Activated naive CD8-positive, alpha-beta T cell treated with anti-CD3 and anti-CD28 coated beads, Interleukin-2, amount 50 U/mL, for 24 hours (primary cell): Measurements from ENCODE around the gene PGA3.
"Not testable (repeated sequence)": the region's sequence is repeated elsewhere in the genome, so short reads cannot be mapped to it uniquely, and the experiment has no call there.

Experiments
- ATAC-seq: fragments of 150-1000 bp; cut with Tn5 transposase; one replicate; pipeline ENCODE4 v1.10.0; 2021
- DNase-seq: peaks from one replicate; pipeline ENCODE4 v3.0.0; 2021
- H3K27ac Mint-ChIP-seq: one replicate; pipeline ENCODE4 v1.8.0; 2021; ENCODE audit warnings: mild to moderate bottlenecking, mixed read lengths
- H3K27me3 Mint-ChIP-seq: one replicate; pipeline ENCODE4 v1.8.0; 2021; ENCODE audit warnings: mixed read lengths
- H3K36me3 Mint-ChIP-seq: one replicate; pipeline ENCODE4 v1.8.0; 2021; ENCODE audit warnings: low read depth, mixed read lengths
- H3K4me1 Mint-ChIP-seq: one replicate; pipeline ENCODE4 v1.8.0; 2021; ENCODE audit warnings: mixed read lengths
- H3K4me3 Mint-ChIP-seq: one replicate; pipeline ENCODE4 v1.8.0; 2021; ENCODE audit warnings: mild to moderate bottlenecking, moderate library complexity, mixed read lengths
- H3K9me3 Mint-ChIP-seq: one replicate; pipeline ENCODE4 v1.8.0; 2021; ENCODE audit warnings: mixed read lengths

PGA3 gene

DNA sequence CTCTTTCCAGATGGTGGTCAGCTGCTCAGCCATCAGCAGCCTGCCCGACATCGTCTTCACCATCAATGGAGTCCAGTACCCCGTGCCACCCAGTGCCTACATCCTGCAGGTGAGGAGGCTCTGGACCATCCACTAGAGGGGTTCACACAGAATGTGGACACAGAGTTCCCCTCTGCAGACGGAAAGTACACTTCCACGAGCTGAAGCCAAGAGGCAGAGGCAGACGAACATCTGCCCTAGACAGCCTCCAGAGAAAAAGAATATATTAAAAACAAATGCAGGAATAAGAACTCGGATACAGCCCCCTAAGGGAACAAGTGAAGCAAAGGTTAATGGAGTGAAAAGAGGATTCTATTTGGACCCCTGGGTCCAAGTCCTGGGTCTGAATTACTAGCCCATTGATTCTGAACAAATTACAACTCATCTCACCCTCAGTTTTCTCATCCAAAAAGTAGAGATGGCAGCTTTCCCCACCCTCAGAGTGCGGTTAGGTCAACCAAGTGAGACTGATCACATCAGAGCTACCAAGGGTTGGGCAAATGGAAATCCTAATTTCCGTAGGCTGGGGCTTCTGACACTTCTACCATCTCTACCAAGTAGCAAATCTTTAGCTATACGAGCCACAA lies 8.1 kb downstream of the PGA3 start:
- H3K27me3 Mint-ChIP-seq, ATAC-seq, H3K4me3 Mint-ChIP-seq, H3K27ac Mint-ChIP-seq, H3K9me3 Mint-ChIP-seq, H3K36me3 Mint-ChIP-seq, H3K4me1 Mint-ChIP-seq, DNase-seq: not testable (repeated sequence)

DNA sequence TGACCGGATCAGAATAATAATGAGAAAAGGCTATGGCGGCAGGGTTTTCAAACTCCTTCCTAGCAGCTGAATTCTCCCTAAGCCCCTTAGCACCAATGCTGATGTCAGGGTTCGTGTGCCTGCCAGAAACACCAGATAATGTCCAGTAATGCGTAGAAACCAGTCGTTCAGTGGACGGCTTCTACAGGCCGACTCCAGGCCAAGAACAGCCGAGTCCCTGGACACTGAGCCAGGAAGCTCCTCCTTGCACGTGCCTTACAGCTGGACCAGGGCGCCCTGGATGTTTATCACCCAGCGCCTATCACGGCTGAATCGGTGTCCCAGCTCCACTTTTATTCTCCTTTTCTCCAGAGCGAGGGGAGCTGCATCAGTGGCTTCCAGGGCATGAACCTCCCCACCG lies 8.9 kb downstream of the PGA3 start:
- not testable (repeated sequence) for H3K4me1 Mint-ChIP-seq, H3K27ac Mint-ChIP-seq, H3K4me3 Mint-ChIP-seq, ATAC-seq, H3K36me3 Mint-ChIP-seq, H3K9me3 Mint-ChIP-seq, DNase-seq, H3K27me3 Mint-ChIP-seq

DNA sequence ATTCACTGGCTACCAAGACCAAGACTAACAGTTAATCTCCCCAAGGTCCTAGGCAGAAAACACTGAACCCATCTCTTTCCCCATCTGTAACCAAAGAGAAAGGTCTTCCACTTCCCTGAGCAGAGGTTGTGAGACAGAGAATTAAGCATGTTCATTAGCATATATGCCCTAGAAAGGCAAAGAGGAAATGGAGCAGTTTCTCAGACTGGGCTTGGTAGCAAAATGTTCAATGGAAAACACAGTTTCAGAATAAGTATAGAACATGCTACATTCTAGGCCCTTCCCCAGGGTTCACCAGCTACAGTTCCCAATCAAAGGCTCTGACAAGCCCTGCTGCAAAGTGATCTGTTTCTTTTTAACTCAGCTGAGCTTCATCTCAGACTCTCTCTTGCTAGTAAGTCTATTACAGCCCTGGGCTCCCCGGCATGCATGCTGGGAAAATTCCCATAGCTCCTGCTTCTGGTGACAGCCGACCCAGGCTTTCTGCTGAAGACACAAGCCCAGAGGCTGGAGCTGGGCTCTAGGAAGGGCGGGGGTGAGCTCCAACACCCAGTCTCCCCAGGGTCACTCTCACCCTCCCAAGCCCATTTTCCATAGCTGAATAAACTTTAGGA lies 10.5 kb downstream of the PGA3 start:
- H3K27me3 Mint-ChIP-seq, DNase-seq, H3K9me3 Mint-ChIP-seq, H3K27ac Mint-ChIP-seq, H3K4me3 Mint-ChIP-seq, H3K4me1 Mint-ChIP-seq, H3K36me3 Mint-ChIP-seq: not testable (repeated sequence)
- ATAC-seq, result peak; percentile 21

DNA sequence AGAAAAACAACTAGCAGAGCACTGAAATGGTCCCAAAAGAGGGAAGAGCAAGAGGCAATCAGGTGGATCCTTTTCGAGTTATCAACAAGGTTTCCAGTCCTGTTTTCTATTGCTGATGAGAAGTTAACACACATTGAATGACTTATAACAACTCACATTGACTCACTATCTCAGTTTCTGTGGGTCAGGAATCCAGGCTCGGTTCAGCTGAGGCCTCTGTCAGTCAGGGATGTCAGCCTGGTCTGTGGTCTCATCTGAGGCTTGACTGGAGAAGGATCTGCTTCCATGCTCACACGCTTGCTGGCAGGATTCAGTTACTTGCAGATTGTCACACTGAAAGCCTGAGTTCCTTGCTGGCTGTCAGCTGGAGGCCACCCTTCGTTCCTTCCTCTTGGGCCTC lies 15.0 kb downstream of the PGA3 start:
- H3K4me1 Mint-ChIP-seq, H3K4me3 Mint-ChIP-seq, ATAC-seq, H3K36me3 Mint-ChIP-seq, H3K27ac Mint-ChIP-seq, H3K9me3 Mint-ChIP-seq, H3K27me3 Mint-ChIP-seq, DNase-seq: not testable (repeated sequence)

DNA sequence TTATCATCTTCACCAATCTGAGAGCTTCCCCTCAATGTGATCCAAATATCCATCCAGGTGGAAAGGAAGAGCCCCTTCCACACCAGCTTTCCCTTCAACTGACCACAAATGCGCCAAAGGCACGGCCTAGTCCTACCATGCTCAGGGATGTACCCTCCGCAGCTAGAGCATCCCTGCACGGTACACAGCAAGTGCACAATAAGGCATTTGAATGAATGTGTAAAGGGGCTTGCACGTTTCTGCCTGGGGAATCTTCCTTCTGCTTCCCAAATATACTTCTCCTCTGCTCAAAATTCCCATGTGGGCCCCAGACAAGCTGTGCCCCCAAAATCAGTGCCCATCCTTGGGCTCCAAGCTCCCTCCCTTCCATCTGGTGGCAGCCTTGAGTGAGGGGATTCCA lies 15.7 kb downstream of the PGA3 start:
- not testable (repeated sequence) for DNase-seq, H3K4me1 Mint-ChIP-seq, H3K27ac Mint-ChIP-seq, H3K36me3 Mint-ChIP-seq, H3K27me3 Mint-ChIP-seq, H3K9me3 Mint-ChIP-seq, H3K4me3 Mint-ChIP-seq, ATAC-seq

DNA sequence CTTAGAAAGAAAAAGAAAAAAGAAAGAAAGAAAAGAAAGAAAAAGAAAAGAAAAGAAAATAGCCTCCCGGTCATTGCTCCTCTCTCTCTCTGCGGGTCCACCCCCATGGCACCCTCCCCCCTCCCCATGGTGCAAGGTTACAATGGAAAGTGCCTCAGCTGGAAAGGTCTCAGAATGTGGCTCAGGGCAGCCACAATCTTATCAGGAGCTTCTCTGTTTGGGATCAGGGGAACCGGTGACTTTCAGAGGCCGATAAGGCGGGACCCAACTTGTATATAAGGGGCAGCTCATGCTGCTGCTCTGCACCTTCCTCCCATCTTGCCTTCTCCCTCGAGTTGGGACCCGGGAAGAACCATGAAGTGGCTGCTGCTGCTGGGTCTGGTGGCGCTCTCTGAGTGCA lies 18.7 kb downstream of the PGA3 start, which contains the start of gene PGA4:
Gene PGA4, plus strand, starts transcription at position 301 of the 400 bp plus-strand sequence. Its CDS starts 54 bp downstream, at position 355.
- not testable (repeated sequence) for DNase-seq, H3K36me3 Mint-ChIP-seq, H3K27ac Mint-ChIP-seq, H3K4me3 Mint-ChIP-seq, H3K9me3 Mint-ChIP-seq, ATAC-seq, H3K27me3 Mint-ChIP-seq, H3K4me1 Mint-ChIP-seq

DNA sequence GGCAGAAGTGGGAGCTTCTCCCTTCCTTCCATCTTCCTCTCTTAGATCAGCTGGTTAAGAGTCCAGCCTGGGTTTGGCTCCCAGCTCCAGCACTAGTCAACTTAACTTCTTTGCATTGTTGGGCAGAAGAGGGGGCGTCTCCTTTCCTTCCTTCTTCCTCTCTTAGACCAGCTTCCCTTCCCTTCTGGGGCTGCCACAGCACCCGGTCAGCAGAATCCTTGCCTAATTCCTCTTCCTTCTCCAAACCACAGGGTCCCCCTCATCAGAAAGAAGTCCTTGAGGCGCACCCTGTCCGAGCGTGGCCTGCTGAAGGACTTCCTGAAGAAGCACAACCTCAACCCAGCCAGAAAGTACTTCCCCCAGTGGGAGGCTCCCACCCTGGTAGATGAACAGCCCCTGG lies 19.4 kb downstream of the PGA3 start:
- DNase-seq, H3K9me3 Mint-ChIP-seq, H3K4me1 Mint-ChIP-seq, H3K4me3 Mint-ChIP-seq, H3K27me3 Mint-ChIP-seq, ATAC-seq, H3K36me3 Mint-ChIP-seq, H3K27ac Mint-ChIP-seq: not testable (repeated sequence)

DNA sequence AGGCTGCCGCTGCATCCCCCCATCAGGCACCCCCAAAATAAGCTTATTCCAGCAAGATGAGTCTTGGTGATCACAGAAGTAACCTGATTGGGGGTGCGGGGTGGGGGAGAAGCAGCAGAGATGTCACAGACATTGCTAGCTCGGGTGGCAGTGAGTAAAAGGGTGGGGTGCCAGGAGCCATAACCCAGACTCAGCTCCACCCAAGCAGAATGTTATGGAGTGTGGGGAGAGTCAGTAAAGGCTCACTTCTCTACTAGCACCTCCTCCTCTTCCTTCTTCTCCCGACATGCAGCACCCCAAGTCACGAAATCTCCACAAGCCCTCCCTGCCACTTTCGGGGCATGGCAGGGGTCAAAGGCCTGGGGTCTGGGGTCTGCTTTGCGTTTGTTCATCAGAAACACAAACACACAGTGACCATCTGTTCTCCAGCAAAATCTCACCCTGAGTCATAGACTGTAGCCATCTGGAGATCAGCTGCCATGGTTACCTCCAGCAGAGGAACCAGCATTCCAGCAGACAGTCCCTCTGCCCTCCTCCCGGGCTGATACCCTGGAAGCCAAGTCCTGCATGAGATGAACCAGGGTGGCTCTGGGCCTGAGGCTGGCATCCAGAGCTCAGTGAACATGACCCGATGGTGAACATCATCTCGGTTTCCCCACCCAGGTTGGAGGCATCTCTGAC lies 23.3 kb downstream of the PGA3 start:
- H3K36me3 Mint-ChIP-seq, H3K9me3 Mint-ChIP-seq, H3K27me3 Mint-ChIP-seq, H3K4me3 Mint-ChIP-seq, DNase-seq, H3K27ac Mint-ChIP-seq, H3K4me1 Mint-ChIP-seq, ATAC-seq: not testable (repeated sequence)

DNA sequence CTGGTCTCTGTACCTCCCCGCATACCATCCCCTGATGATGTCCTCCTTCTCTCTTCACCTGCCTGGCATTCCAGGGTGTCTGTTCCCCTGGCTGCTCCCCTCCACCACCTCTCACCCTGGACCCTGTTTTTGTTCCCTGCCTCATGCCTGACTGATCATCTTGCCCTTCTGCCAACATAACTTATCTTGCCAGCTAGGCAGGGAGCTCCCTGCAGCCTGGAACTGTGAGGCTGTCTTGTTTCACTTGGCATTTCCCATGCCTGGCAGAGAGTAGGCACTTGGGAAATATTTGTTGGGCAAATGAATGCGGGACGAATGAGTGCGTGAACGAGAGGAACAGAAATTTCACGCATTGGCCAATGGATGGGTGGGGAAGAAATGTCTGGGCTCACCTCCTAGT lies 26.1 kb downstream of the PGA3 start:
- H3K27me3 Mint-ChIP-seq, H3K27ac Mint-ChIP-seq, H3K9me3 Mint-ChIP-seq, DNase-seq, H3K36me3 Mint-ChIP-seq, H3K4me3 Mint-ChIP-seq, H3K4me1 Mint-ChIP-seq, ATAC-seq: not testable (repeated sequence)

DNA sequence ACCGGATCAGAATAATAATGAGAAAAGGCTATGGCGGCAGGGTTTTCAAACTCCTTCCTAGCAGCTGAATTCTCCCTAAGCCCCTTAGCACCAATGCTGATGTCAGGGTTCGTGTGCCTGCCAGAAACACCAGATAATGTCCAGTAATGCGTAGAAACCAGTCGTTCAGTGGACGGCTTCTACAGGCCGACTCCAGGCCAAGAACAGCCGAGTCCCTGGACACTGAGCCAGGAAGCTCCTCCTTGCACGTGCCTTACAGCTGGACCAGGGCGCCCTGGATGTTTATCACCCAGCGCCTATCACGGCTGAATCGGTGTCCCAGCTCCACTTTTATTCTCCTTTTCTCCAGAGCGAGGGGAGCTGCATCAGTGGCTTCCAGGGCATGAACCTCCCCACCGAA lies 27.7 kb downstream of the PGA3 start:
- not testable (repeated sequence) for H3K27ac Mint-ChIP-seq, H3K27me3 Mint-ChIP-seq, H3K4me1 Mint-ChIP-seq, H3K9me3 Mint-ChIP-seq, H3K36me3 Mint-ChIP-seq, H3K4me3 Mint-ChIP-seq, ATAC-seq, DNase-seq

DNA sequence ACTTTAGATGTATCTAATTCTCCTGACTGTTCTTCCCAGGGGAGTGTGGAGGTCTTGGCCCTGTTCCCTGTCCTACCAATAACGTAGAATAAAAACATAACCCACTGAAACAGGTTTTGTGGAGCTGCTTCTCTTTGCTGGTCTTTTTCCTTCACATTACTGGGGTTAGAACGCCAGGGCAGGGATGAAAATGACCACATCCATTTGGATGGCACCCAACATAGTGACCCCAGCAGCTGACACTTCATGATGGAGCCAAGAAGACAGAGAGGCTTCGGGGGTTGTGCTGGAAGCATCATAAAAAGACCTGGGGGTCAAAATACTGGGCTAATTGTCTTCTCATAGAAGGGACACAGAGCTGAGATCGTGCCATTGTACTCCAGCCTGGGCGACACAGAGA lies 28.3 kb downstream of the PGA3 start:
- H3K4me1 Mint-ChIP-seq, ATAC-seq, H3K27ac Mint-ChIP-seq, DNase-seq, H3K9me3 Mint-ChIP-seq, H3K27me3 Mint-ChIP-seq, H3K36me3 Mint-ChIP-seq, H3K4me3 Mint-ChIP-seq: not testable (repeated sequence)

DNA sequence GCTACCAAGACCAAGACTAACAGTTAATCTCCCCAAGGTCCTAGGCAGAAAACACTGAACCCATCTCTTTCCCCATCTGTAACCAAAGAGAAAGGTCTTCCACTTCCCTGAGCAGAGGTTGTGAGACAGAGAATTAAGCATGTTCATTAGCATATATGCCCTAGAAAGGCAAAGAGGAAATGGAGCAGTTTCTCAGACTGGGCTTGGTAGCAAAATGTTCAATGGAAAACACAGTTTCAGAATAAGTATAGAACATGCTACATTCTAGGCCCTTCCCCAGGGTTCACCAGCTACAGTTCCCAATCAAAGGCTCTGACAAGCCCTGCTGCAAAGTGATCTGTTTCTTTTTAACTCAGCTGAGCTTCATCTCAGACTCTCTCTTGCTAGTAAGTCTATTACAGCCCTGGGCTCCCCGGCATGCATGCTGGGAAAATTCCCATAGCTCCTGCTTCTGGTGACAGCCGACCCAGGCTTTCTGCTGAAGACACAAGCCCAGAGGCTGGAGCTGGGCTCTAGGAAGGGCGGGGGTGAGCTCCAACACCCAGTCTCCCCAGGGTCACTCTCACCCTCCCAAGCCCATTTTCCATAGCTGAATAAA lies 29.3 kb downstream of the PGA3 start:
- not testable (repeated sequence) for ATAC-seq, H3K36me3 Mint-ChIP-seq, H3K9me3 Mint-ChIP-seq, H3K27me3 Mint-ChIP-seq, H3K27ac Mint-ChIP-seq, H3K4me1 Mint-ChIP-seq, DNase-seq, H3K4me3 Mint-ChIP-seq

DNA sequence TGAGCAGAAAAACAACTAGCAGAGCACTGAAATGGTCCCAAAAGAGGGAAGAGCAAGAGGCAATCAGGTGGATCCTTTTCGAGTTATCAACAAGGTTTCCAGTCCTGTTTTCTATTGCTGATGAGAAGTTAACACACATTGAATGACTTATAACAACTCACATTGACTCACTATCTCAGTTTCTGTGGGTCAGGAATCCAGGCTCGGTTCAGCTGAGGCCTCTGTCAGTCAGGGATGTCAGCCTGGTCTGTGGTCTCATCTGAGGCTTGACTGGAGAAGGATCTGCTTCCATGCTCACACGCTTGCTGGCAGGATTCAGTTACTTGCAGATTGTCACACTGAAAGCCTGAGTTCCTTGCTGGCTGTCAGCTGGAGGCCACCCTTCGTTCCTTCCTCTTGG lies 33.8 kb downstream of the PGA3 start:
- H3K4me1 Mint-ChIP-seq, ATAC-seq, H3K4me3 Mint-ChIP-seq, H3K36me3 Mint-ChIP-seq, H3K27me3 Mint-ChIP-seq, DNase-seq, H3K27ac Mint-ChIP-seq, H3K9me3 Mint-ChIP-seq: not testable (repeated sequence)

DNA sequence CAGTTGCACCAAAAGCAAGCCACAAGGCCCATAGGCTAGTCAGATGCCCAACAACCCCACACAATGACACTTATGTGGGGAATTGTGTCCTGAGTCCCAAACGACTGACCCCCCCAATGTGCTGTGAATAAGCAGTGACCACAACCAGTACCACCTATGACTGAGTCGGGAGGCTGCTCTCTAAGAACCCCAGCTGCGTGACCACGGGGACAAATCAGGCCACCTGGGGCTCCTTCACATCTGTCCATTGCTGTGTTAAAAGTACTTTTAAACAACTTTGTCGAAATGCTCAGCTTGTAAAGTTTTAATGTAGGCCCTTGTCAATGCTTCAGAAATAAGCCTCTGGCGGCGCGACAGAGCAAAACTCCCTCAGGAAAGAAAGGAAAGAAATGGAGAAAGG lies 37.0 kb downstream of the PGA3 start:
- not testable (repeated sequence) for H3K27ac Mint-ChIP-seq, DNase-seq, ATAC-seq, H3K36me3 Mint-ChIP-seq, H3K4me1 Mint-ChIP-seq, H3K27me3 Mint-ChIP-seq, H3K9me3 Mint-ChIP-seq, H3K4me3 Mint-ChIP-seq

DNA sequence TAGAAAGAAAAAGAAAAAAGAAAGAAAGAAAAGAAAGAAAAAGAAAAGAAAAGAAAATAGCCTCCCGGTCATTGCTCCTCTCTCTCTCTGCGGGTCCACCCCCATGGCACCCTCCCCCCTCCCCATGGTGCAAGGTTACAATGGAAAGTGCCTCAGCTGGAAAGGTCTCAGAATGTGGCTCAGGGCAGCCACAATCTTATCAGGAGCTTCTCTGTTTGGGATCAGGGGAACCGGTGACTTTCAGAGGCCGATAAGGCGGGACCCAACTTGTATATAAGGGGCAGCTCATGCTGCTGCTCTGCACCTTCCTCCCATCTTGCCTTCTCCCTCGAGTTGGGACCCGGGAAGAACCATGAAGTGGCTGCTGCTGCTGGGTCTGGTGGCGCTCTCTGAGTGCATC lies 37.6 kb downstream of the PGA3 start, which contains the start of gene PGA5:
Gene PGA5, plus strand, starts transcription at position 301 of the 400 bp plus-strand sequence. Its CDS starts 52 bp downstream, at position 353.
- not testable (repeated sequence) for H3K36me3 Mint-ChIP-seq, ATAC-seq, DNase-seq, H3K27me3 Mint-ChIP-seq, H3K9me3 Mint-ChIP-seq, H3K4me3 Mint-ChIP-seq, H3K4me1 Mint-ChIP-seq, H3K27ac Mint-ChIP-seq
